ENCODE data around the gene NXPH4. TPM values are rescaled to one million over a fixed set of nuclear protein-coding genes. Genes with fewer than 3 reads are reported as not detected.

NXPH4 gene
- total and polyA plus RNA-seq, 10 of the 15 experiments (the other 5 are each of a cell fraction or from before 2014, with no cell fraction given) = 0.03 to 0.26 TPM; not detected in 8

DNA sequence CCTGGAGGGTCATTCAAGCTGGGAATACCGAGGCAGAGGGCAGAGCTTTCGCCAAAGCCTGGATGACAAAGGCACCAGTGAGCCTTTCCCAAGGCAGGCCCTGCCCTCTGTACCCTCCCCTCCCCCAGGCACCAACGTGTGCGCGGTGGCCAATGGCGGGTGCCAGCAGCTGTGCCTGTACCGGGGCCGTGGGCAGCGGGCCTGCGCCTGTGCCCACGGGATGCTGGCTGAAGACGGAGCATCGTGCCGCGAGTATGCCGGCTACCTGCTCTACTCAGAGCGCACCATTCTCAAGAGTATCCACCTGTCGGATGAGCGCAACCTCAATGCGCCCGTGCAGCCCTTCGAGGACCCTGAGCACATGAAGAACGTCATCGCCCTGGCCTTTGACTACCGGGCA, 31.2 kb upstream of the NXPH4 start (continued):
- no peak for TF ChIP-seq BHLHE40 (IDR thresholded peaks at IDR 0.05; ENCODE audit: borderline replicate concordance in 1 of 2, low read depth in 2 of 2, low read length in 1 of 2)

DNA sequence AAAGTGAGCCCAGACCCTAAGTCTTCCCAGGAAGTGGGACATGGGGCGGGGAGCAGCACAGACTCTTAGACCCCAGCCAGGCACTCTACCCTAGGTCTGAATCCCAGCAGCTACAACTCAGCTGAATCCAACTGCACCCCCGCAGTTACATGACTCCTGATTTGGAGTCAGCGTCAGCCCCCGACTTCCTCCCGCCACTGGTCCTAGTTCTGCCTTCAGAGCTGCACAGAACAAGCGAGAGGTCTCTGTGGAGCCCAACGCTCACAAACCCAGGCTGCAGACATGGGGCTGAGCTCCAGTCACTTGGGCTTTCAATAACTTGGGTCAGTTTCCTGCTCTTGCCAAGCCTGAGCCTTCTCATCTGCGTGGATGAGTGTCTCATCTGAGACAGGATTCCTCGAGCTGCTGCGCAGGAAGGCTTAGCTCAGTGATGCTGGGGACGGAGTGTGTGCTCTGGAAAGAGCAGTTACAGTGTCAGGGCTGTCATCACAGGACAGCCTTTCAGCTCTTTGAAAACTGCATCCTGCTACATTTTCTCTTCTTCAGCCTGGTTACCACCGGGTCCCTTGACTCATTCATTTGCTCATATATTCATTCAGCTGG, 30.6 kb upstream of the NXPH4 start:
- TF ChIP-seq CREM (IDR thresholded peaks at IDR 0.05; ENCODE audit: low read depth) = no peak
- no peak for TF ChIP-seq SP1 (IDR thresholded peaks at IDR 0.05; ENCODE audit: low read depth, low read length)
- TF ChIP-seq, protein P1, sequence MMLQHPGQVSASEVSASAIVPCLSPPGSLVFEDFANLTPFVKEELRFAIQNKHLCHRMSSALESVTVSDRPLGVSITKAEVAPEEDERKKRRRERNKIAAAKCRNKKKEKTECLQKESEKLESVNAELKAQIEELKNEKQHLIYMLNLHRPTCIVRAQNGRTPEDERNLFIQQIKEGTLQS (IDR thresholded peaks at IDR 0.05; ENCODE audit: borderline replicate concordance, extremely low read depth, low read depth, low read length) = no peak
- no peak for TF ChIP-seq RAD21 (IDR thresholded peaks at IDR 0.05; ENCODE audit: insufficient read depth, low read depth, low read length)
- Histone ChIP-seq H3K27me3 (replicated peaks in 1 of 2; ENCODE audit: control insufficient read depth in 2 of 2, insufficient read depth in 2 of 2, low read length in 1 of 2) (no peaks in the 10 kb centered on the region; a peak in 1 of 4 replicates), H2AFZ (ENCODE audit: control insufficient read depth, low read depth, low read length) (no peak overlapping the region), H3K27ac (ENCODE audit: control insufficient read depth, insufficient read depth) (no peak overlapping the region), H3K9me3 (replicated peaks; ENCODE audit: control insufficient read depth, insufficient read depth, low read length) (no peaks in the 10 kb centered on the region), H3K79me2 (ENCODE audit: control insufficient read depth, insufficient read depth, low read length) (no peaks in the 10 kb centered on the region), H3K4me2 (ENCODE audit: control insufficient read depth, insufficient read depth) (no peak overlapping the region), H3K9ac (ENCODE audit: control insufficient read depth, insufficient read depth, low read length) (no peak overlapping the region), H4K20me1 (ENCODE audit: control insufficient read depth, insufficient read depth) (no peaks in the 10 kb centered on the region), H3K36me3 (ENCODE audit: control insufficient read depth in 2 of 2, insufficient read depth in 2 of 2, low read length in 1 of 2) (no peaks in the 10 kb centered on the region), H3K4me3 (no peak overlapping the region), H3K4me1 (ENCODE audit: control insufficient read depth, insufficient read depth, low read length) (no peaks in the 10 kb centered on the region)
- SMC1A ChIA-PET (ENCODE audit: uncharacterized antibody, unreplicated experiment) = interaction anchor here (0.9 kb wide), 1 partner anchor 43 kb away, joined by 3 read pairs; the partner anchor contains the start of gene SHMT2
- POLR2A ChIA-PET = interaction anchor here (1.1 to 1.3 kb wide), 2 partner anchors 13 to 75 kb away, joined by 3 read pairs; partner anchors contain the start of gene STAT6
- intact Hi-C loops (cut with micrococcal nuclease; ENCODE audit: unreplicated experiment) (no loop called here), in situ Hi-C loops (cut with MboI) (no loop called here)
- DNase-seq (ENCODE audit: low read depth, low spot score) = no peak
- WGBS (ENCODE audit: insufficient coverage, insufficient replicate concordance, low lambda C conversion rate, missing lambda C conversion rate) = 35% methylated on average over 12 of the region's 12 CpGs
- ATAC-seq = no peak
- BruUV-seq (replicated peaks) = no TSS peak
- CTCF ChIA-PET = interaction anchor here (0.6 to 10.4 kb wide), 10 partner anchors 10 to 268 kb away, joined by 3 to 159 read pairs (median 4); partner anchors contain the start of gene LRP1
- RAD21 ChIA-PET (ENCODE audit: unreplicated experiment) = interaction anchor here (0.8 to 1.2 kb wide), 4 partner anchors 60 to 117 kb away, joined by 3 to 4 read pairs (median 4); no protein-coding TSS in a partner anchor
- no peak for FAIRE-seq
